Lower leg skin (tissue), 4 donors: Measurements from ENCODE around the gene FAM107B. TPM values are rescaled to one million over a fixed set of nuclear protein-coding genes. Genes with fewer than 3 reads are reported as not detected.

ENCODE experiments used
- DNase-seq, 2 donors: peaks; one replicate each; pipeline ENCODE4 v3.0.0-alpha.2; 2019; ENCODE audit warnings: low spot score in 2 of 2
- H3K4me3 ChIP-seq: fragments of 200-600 bp; sonication (generic); 2 replicates; pipeline ENCODE4 v1.5.1; 2017; ENCODE audit warnings: mild to moderate bottlenecking, low read depth; ENCODE audit not compliant: poor library complexity, severe bottlenecking
- POLR2A ChIP-seq, 2 donors: fragments of 450-650 bp; IDR thresholded peaks; one replicate each; pipeline ENCODE4 v1.6.1; 2016 to 2017; ENCODE audit warnings: antibody characterized with exemption in 2 of 2, mild to moderate bottlenecking in 1 of 2, moderate library complexity in 1 of 2
- WGBS, 2 donors: methylation state at CpG; one replicate each; pipeline ENCODE4 v1.1.5; 2018; 5-methylcytosine and 5-hydroxymethylcytosine counted together
- intact Hi-C: fragments of 100-400 bp; cut with DNase I; formaldehyde crosslinking; loops from one replicate; pipeline ENCODE4 v1.15.0; 2023; ENCODE audit warnings: low total_unique reads
- total RNA-seq, 4 donors: library from RNA; depleted of rRNA; stranded (reverse); fragments of >200 nt; gene quantifications; one replicate each; pipeline ENCODE4 v1.1.0, GENCODE V29; 2016
- TF ChIP-seq, protein P1 (sequence below), 3 donors: fragments of 450-650 bp; IDR thresholded peaks; one replicate each; pipeline ENCODE4 v1.5.1; 2016; ENCODE audit warnings: antibody characterized with exemption in 3 of 3, mild to moderate bottlenecking in 3 of 3, moderate library complexity in 2 of 3

Gene FAM107B
- total RNA-seq, 4 donors from 2014 or later = 28.3 to 52.7 (median 31.0) TPM

DNA sequence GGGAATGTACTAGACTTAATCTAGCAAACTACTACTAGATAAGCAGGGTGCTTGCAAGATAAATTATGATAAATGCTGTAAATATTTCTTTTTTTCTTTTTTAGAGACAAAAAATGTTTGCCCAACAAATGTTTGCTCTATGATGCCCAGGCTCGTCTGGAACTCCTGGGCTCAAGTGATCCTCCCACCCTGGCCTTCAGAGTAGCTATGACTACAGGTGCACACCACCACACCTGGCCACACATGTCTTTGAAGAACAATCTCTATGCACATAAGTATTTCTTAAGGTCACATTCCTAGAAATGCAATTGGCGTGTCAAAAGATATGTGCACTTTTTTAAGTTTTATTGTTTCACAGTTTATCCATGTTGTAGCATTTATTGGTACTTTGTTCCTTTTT, 264.4 kb downstream of the FAM107B start:
- WGBS, 2 donors = 66 to 76% methylated on average over 2 of the region's 2 CpGs
- H3K4me3 ChIP-seq = no peak overlapping the region
- TF ChIP-seq, protein P1, sequence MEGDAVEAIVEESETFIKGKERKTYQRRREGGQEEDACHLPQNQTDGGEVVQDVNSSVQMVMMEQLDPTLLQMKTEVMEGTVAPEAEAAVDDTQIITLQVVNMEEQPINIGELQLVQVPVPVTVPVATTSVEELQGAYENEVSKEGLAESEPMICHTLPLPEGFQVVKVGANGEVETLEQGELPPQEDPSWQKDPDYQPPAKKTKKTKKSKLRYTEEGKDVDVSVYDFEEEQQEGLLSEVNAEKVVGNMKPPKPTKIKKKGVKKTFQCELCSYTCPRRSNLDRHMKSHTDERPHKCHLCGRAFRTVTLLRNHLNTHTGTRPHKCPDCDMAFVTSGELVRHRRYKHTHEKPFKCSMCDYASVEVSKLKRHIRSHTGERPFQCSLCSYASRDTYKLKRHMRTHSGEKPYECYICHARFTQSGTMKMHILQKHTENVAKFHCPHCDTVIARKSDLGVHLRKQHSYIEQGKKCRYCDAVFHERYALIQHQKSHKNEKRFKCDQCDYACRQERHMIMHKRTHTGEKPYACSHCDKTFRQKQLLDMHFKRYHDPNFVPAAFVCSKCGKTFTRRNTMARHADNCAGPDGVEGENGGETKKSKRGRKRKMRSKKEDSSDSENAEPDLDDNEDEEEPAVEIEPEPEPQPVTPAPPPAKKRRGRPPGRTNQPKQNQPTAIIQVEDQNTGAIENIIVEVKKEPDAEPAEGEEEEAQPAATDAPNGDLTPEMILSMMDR (IDR thresholded peaks at IDR 0.05) = no peak
- TF ChIP-seq POLR2A (IDR thresholded peaks at IDR 0.05) = no peak
- intact Hi-C loops = no loop called here
- no peak for DNase-seq

DNA sequence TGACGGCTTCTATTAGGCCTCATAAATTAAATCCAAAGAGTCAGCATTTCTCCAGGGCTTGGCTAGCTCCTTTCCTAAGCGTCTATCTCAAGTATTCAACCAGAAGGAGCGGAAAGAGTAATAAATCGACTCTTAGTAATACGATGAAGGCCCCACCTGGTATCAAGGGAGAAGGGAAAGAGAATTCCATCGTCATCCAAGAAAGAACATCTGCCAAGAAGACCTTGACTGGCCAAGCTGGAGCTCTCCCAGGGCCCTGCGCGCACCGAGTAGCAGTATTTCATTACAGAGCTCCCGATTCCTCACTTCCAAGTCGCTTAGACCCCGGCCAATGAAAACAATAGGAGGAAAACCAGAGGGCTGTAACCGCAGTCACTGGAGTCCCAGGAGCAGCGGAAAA, 266.0 kb downstream of the FAM107B start:
- TF ChIP-seq, protein P1 (IDR thresholded peaks at IDR 0.05) = no peak
- TF ChIP-seq POLR2A (IDR thresholded peaks at IDR 0.05) = no peak
- intact Hi-C loops = no loop called here
- 83 to 87% methylated on average over 14 of the region's 14 CpGs for WGBS, 2 donors
- DNase-seq = no peak
- H3K4me3 ChIP-seq = no peak overlapping the region

DNA sequence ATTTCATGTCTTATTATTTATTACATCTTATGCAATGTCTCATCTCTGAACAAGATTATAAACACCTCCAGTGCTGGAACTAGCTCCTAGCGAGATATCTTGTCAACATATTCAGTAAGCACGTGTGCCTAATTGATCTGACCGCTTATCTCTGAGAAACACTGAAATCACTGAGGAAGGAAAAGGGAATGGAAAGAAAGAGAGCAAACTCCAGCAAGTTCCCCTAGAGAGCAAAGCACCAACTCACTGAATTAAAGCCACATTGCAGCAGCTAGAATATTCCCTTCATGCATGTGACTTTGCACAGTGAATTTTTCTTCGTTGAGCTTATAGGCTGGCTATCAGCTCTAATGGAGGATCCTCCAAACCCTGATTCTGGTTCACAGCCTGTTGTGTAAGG, 266.9 kb downstream of the FAM107B start:
- intact Hi-C loops = no loop called here
- TF ChIP-seq POLR2A (IDR thresholded peaks at IDR 0.05) = no peak
- TF ChIP-seq, protein P1 (IDR thresholded peaks at IDR 0.05) = no peak
- WGBS, 2 donors = 62 to 66% methylated on average over 4 of the region's 4 CpGs
- H3K4me3 ChIP-seq = no peak overlapping the region
- no peak for DNase-seq

DNA sequence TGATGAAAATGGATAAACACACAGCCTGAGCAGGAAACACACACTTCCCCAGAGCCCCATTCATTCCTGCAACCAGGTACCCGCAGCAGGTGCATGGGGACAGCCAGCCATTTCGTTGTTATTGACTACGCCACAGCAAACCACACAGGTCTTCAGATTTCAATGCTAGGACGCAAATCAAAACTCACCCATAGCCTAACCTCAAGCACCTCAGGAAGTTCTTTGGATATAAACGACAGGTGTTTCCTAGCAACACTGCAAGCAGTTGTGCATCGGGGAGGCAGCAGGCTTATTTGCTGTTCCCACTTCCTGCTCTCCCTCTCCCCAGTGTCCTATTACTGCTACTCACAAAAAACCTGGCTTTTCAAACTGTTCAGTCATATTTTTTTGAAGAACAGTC, 267.5 kb downstream of the FAM107B start:
- 58 to 67% methylated on average over 6 of the region's 6 CpGs for WGBS, 2 donors
- H3K4me3 ChIP-seq = no peak overlapping the region
- TF ChIP-seq POLR2A (IDR thresholded peaks at IDR 0.05) = no peak
- TF ChIP-seq, protein P1 (IDR thresholded peaks at IDR 0.05) = no peak
- intact Hi-C loops = no loop called here
- DNase-seq = no peak

DNA sequence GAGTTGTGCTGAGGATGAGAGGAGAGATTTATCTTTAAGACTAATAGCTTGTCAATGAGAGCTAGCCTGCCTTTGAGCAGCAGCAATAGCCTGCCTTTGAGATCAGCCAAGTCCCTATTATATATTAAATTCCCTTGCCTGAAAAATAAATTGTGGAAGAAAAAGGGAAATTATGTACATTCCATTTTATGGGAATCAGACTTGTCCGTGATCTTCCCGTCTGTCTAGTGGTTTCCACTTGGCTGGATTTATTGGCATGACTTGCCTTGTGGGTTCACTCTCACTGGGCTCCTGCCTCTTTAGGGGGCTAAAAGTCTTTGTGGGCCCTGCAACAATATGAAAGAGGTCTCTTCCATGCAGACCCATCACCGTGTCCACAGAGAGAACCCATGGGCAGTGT, 272.3 kb downstream of the FAM107B start:
- 55 to 66% methylated on average over 3 of the region's 3 CpGs for WGBS, 2 donors

More for the DNA sequence above, 272.3 kb downstream of the FAM107B start:
- intact Hi-C loops = no loop called here
- TF ChIP-seq, protein P1 (IDR thresholded peaks at IDR 0.05) = no peak
- DNase-seq = no peak
- no peak overlapping the region for H3K4me3 ChIP-seq
